Sigmoid colon (tissue), 7 donors: ENCODE data around the gene YWHAG. TPM values are rescaled to one million over a fixed set of nuclear protein-coding genes. Genes with fewer than 3 reads are reported as not detected.

Experiments
- DNase-seq: peaks from one replicate; pipeline ENCODE4 v3.0.0-alpha.2; 2019
- H3K27ac ChIP-seq, 4 donors: fragments of 200-600 bp; sonication (generic); one replicate each; pipeline ENCODE4 v1.5.1; 2016 to 2019; ENCODE audit warnings: mild to moderate bottlenecking in 1 of 4
- H3K27me3 ChIP-seq, 3 donors: fragments of 200-600 bp; sonication (generic); one replicate each; pipeline ENCODE4 v1.5.1; 2019; ENCODE audit warnings: mild to moderate bottlenecking in 1 of 3
- H3K36me3 ChIP-seq, 4 donors: fragments of 200-600 bp; sonication (generic); one replicate each; pipeline ENCODE4 v1.5.1; 2016 to 2019
- H3K4me1 ChIP-seq, 4 donors: fragments of 200-600 bp; sonication (generic); one replicate each; pipeline ENCODE4 v1.5.1; 2017 to 2019
- H3K4me3 ChIP-seq, 4 donors: fragments of 200-600 bp; sonication (generic); one replicate each; pipeline ENCODE4 v1.5.1; 2017 to 2019; ENCODE audit warnings: mild to moderate bottlenecking in 2 of 4, moderate library complexity in 1 of 4
- H3K9me3 ChIP-seq, 4 donors: fragments of 200-600 bp in 3 of 4; sonication (generic) in 3 of 4; one replicate each; pipeline versions ENCODE4 v1.5.1 to v1.6.1; 2013 to 2019
- CTCF ChIP-seq, 4 experiments: fragments of 450-650 bp in 3 of 4; fragments of 200-600 bp in 1 of 4; IDR thresholded peaks; one replicate each; pipeline ENCODE4 v1.5.1; 2016 to 2019; ENCODE audit warnings: antibody characterized with exemption in 4 of 4, mild to moderate bottlenecking in 3 of 4, moderate library complexity in 2 of 4
- EP300 ChIP-seq, 4 donors: sonication (generic); formaldehyde crosslinking; IDR thresholded peaks; one replicate each; pipeline ENCODE4 v1.6.1; 2017; ENCODE audit warnings: antibody characterized with exemption in 4 of 4
- POLR2A ChIP-seq, 2 donors: fragments of 450-650 bp; IDR thresholded peaks; one replicate each; pipeline ENCODE4 v1.6.1; 2016; ENCODE audit warnings: antibody characterized with exemption in 2 of 2, mild to moderate bottlenecking in 2 of 2, moderate library complexity in 2 of 2
- POLR2AphosphoS5 ChIP-seq, 4 donors: sonication (generic); formaldehyde crosslinking; IDR thresholded peaks; one replicate each; pipeline ENCODE4 v1.6.1; 2017; ENCODE audit warnings: antibody characterized with exemption in 4 of 4
- WGBS, 2 donors: extraction: QIAGEN DNeasy Blood & Tissue Kit; methylation state at CpG; one replicate each; pipeline ENCODE4 v1.1.7; 2013; 5-methylcytosine and 5-hydroxymethylcytosine counted together
- intact Hi-C: fragments of 100-400 bp; cut with DNase I; formaldehyde crosslinking; loops from one replicate; pipeline ENCODE4 v1.15.1; 2023
- polyA plus RNA-seq, 3 donors: library from polyadenylated mRNA; stranded (reverse); fragments of 200-250 nt; gene quantifications; one replicate each; pipeline ENCODE4 v1.2.3, GENCODE V29; 2013
- total RNA-seq, 4 donors: library from RNA; depleted of rRNA; stranded (reverse); fragments of >200 nt; gene quantifications; one replicate each; pipeline ENCODE4 v1.1.0, GENCODE V29; 2016
- donor health status: healthy with polysubstance abuse.
- donor health status: Bipolar disorder and iron deficiency.
- donor health status: healthy.

Gene YWHAG
- total and polyA plus RNA-seq, 7 donors = 42.5 to 64.0 (median 54.2) TPM

- peak overlapping the region in 1 of 4 donors; percentile 10 for H3K27ac ChIP-seq
- intact Hi-C loops = no loop called here
- H3K9me3 ChIP-seq = no peaks in the 10 kb centered on the region
- no peak overlapping the region for H3K4me3 ChIP-seq
- H3K36me3 ChIP-seq = peaks cover 0 to 42% (median 16%) of the 10 kb centered on the region in 4 donors
- H3K27me3 ChIP-seq = no peaks in the 10 kb centered on the region
- 87 to 93% methylated on average over 5 of the region's 5 CpGs for WGBS, 2 donors
- DNase-seq = peak; percentile 14
- TF ChIP-seq POLR2AphosphoS5 (IDR thresholded peaks at IDR 0.05) = no peak
- TF ChIP-seq POLR2A (IDR thresholded peaks at IDR 0.05) = no peak
- no peak for TF ChIP-seq EP300 (IDR thresholded peaks at IDR 0.05)
- no peak for TF ChIP-seq CTCF (IDR thresholded peaks at IDR 0.05)
- peaks cover 0 to 23% (median 11%) of the 10 kb centered on the region in 4 donors for H3K4me1 ChIP-seq
Observed at GRCh38 chr7:76325811-76326210, 33.0 kb downstream of the YWHAG start.

GRCh38 chr7:76325092-76325491 lies 33.7 kb downstream of the YWHAG start:
- TF ChIP-seq POLR2A (IDR thresholded peaks at IDR 0.05) (no peak), EP300 (IDR thresholded peaks at IDR 0.05) (no peak), POLR2AphosphoS5 (IDR thresholded peaks at IDR 0.05) (no peak), CTCF (IDR thresholded peaks at IDR 0.05) (no peak)
- peak; percentile 45 for DNase-seq
- WGBS, 2 donors = 97 to 98% methylated on average over 11 of the region's 11 CpGs
- H3K27ac ChIP-seq = peak overlapping the region in 1 of 4 donors; percentile 7
- H3K4me1 ChIP-seq = peaks cover 0 to 16% (median 8%) of the 10 kb centered on the region in 4 donors
- H3K4me3 ChIP-seq = no peak overlapping the region
- peaks cover 0 to 41% (median 16%) of the 10 kb centered on the region in 4 donors for H3K36me3 ChIP-seq
- H3K27me3 ChIP-seq = no peaks in the 10 kb centered on the region
- no peaks in the 10 kb centered on the region for H3K9me3 ChIP-seq
- intact Hi-C loops = no loop called here

GRCh38 chr7:76318488-76319353 lies 40.1 kb downstream of the YWHAG start:
- Histone ChIP-seq H3K4me1 (peaks cover 0 to 25% (median 18%) of the 10 kb centered on the region in 4 donors), H3K36me3 (peaks cover 0 to 3% (median 0%) of the 10 kb centered on the region in 4 donors), H3K9me3 (no peaks in the 10 kb centered on the region), H3K27ac (peak overlapping the region; percentile 89 to 94 (median 92)), H3K27me3 (no peaks in the 10 kb centered on the region), H3K4me3 (peak overlapping the region; percentile 65 to 71 (median 66))
- 4 to 6% methylated on average over 25 of the region's 25 CpGs for WGBS, 2 donors
- DNase-seq = peak; percentile 91
- intact Hi-C loops = loop anchor here (1.0 to 10.0 kb wide), 3 partner anchors 36 to 244 kb away; no protein-coding TSS in a partner anchor
- TF ChIP-seq CTCF (IDR thresholded peaks at IDR 0.05) (peak in 3 of 4 experiments; percentile 21 to 49 (median 48)), POLR2AphosphoS5 (IDR thresholded peaks at IDR 0.05) (peak; percentile 2 to 56 (median 37)), EP300 (IDR thresholded peaks at IDR 0.05) (no peak), POLR2A (IDR thresholded peaks at IDR 0.05) (no peak)

GRCh38 chr7:76317782-76318487 lies 40.9 kb downstream of the YWHAG start:
- intact Hi-C loops = loop anchor here (1.0 to 10.0 kb wide), 3 partner anchors 36 to 243 kb away; no protein-coding TSS in a partner anchor
- TF ChIP-seq POLR2A (IDR thresholded peaks at IDR 0.05) (peak; percentile 85 to 96), POLR2AphosphoS5 (IDR thresholded peaks at IDR 0.05) (peak; percentile 90 to 97 (median 96)), EP300 (IDR thresholded peaks at IDR 0.05) (no peak), CTCF (IDR thresholded peaks at IDR 0.05) (no peak)
- peak; percentile 99 for DNase-seq
- Histone ChIP-seq H3K4me3 (peak overlapping the region; percentile 65 to 71 (median 66)), H3K36me3 (peaks cover 0 to 3% (median 0%) of the 10 kb centered on the region in 4 donors), H3K27ac (peak overlapping the region; percentile 89 to 94 (median 92)), H3K27me3 (no peaks in the 10 kb centered on the region), H3K9me3 (no peaks in the 10 kb centered on the region), H3K4me1 (peaks cover 0 to 25% (median 22%) of the 10 kb centered on the region in 4 donors)
- WGBS, 2 donors = 0 to 1% methylated on average over 50 of the region's 50 CpGs
